K562 (cell line): ENCODE data around the gene CASKIN1. TPM values are rescaled to one million over a fixed set of nuclear protein-coding genes. Genes with fewer than 3 reads are reported as not detected.

Experiments used
- CHD1 ChIP-seq: fragments of 200-600 bp; sonication (generic); IDR thresholded peaks from one replicate; pipeline ENCODE4 v1.6.1; 2012; ENCODE audit warnings: mild to moderate bottlenecking, moderate library complexity, low read length, inconsistent platforms
- GATA2 ChIP-seq: sonication (generic); formaldehyde crosslinking; IDR thresholded peaks from 2 replicates; pipeline ENCODE4 v1.4.0; 2020; ENCODE audit warnings: mild to moderate bottlenecking, missing genetic modification reagents
- GATAD2B ChIP-seq: fragments of 450-650 bp; IDR thresholded peaks from 2 replicates; pipeline ENCODE4 v1.6.1; 2017; ENCODE audit warnings: mild to moderate bottlenecking, borderline replicate concordance
- KAT7 ChIP-seq: sonication (generic); formaldehyde crosslinking; IDR thresholded peaks from 2 replicates; pipeline ENCODE4 v1.8.0; 2022; ENCODE audit warnings: missing genetic modification reagents, mild to moderate bottlenecking, borderline replicate concordance
- PHTF2 ChIP-seq: fragments of 250-450 bp; sonication (Bioruptor Pico); IDR thresholded peaks from 2 replicates; pipeline ENCODE4 v1.5.0; 2021; ENCODE audit warnings: mild to moderate bottlenecking
- POLR2AphosphoS2 ChIP-seq: IDR thresholded peaks from 2 replicates; pipeline ENCODE4 v1.6.1; 2012; ENCODE audit warnings: low read length, improper control_type of control experiment
- POLR2AphosphoS5 ChIP-seq: IDR thresholded peaks from 2 replicates; pipeline ENCODE4 v1.6.1; 2011; ENCODE audit warnings: mild to moderate bottlenecking, low read depth, low read length, moderate library complexity; ENCODE audit not compliant: control insufficient read depth, insufficient read depth
- PRPF4 ChIP-seq: fragments of 200-400 bp; formaldehyde crosslinking; IDR thresholded peaks from one replicate; pipeline ENCODE4 v1.6.1; 2017; ENCODE audit warnings: low read length, low read depth, mild to moderate bottlenecking; ENCODE audit not compliant: insufficient read depth, poor library complexity, severe bottlenecking
- RBBP5 ChIP-seq: fragments of 200-600 bp; sonication (generic); IDR thresholded peaks from 2 replicates; pipeline ENCODE4 v1.6.1; 2012; ENCODE audit warnings: borderline replicate concordance, mild to moderate bottlenecking, low read length, control low read depth, inconsistent platforms; ENCODE audit not compliant: insufficient read depth, poor library complexity, severe bottlenecking
- RBM22 ChIP-seq: fragments of 200-400 bp; formaldehyde crosslinking; IDR thresholded peaks from 2 replicates; pipeline ENCODE4 v1.6.1; 2018; ENCODE audit warnings: low read length, low read depth; ENCODE audit not compliant: poor library complexity, severe bottlenecking
- SRSF7 ChIP-seq: fragments of 200-400 bp; formaldehyde crosslinking; optimal IDR thresholded peaks from 2 replicates; pipeline ENCODE3; 2017; ENCODE audit warnings: mild to moderate bottlenecking, low read depth, low read length
- TFAM ChIP-seq: fragments of 250-450 bp; sonication (Bioruptor Pico); conservative IDR thresholded peaks from 2 replicates; pipeline ENCODE4 v1.5.0; 2021; ENCODE audit warnings: mild to moderate bottlenecking, moderate library complexity
- TRIM28 ChIP-seq: fragments of 450-650 bp; IDR thresholded peaks from 2 replicates; pipeline ENCODE4 v1.6.1; 2017
- ZFP36 ChIP-seq: fragments of 150-350 bp; IDR thresholded peaks from 2 replicates; pipeline ENCODE4 v1.6.1; 2018; ENCODE audit warnings: low read length, low read depth; ENCODE audit not compliant: partially characterized antibody
- ZNF263 ChIP-seq: sonication (generic); formaldehyde crosslinking; IDR thresholded peaks from 2 replicates; pipeline ENCODE4 v1.8.0; 2022; ENCODE audit warnings: mild to moderate bottlenecking, missing genetic modification reagents, borderline replicate concordance
- ZNF436 ChIP-seq: fragments of 250-450, 450-650 bp; sonication (Bioruptor Pico); formaldehyde crosslinking; IDR thresholded peaks from 2 replicates; pipeline ENCODE4 v1.7.0; 2020; ENCODE audit warnings: mild to moderate bottlenecking
- polyA plus RNA-seq, 8 experiments: library from polyadenylated mRNA; depleted of rRNA in 4 of 8; stranded (reverse) in 5 of 8; unstranded in 3 of 8; fragments of >200 nt; fragmentation: Nextera tagmentation in 2 of 8; fragmentation: Illumina TruSeq in 1 of 8; extraction: Ambion mirVana in 2 of 8; extraction: Trizol in 1 of 8; gene quantifications; 2 replicates each; pipeline versions ENCODE4 v1.2.1 to v1.2.3, GENCODE V29; 2011 to 2014; ENCODE audit warnings: inconsistent platforms in 1 of 8, missing spikeins in 1 of 8
- total RNA-seq, 7 experiments: library from RNA; depleted of rRNA in 6 of 7; stranded (reverse); fragments of >200 nt in 6 of 7; fragmentation: Illumina TruSeq in 2 of 7; extraction: Trizol in 2 of 7; gene quantifications; 2 replicates each; pipeline versions ENCODE4 v1.2.1 to v1.2.3, GENCODE V29; 2011 to 2021; ENCODE audit warnings: low replicate concordance in 1 of 7
- TF ChIP-seq, protein P1 (sequence below), 3 experiments: fragments of 200-800 bp in 1 of 3; fragments of 250-450 bp in 1 of 3; fragments of 450-650 bp in 1 of 3; sonication (Bioruptor Pico) in 1 of 3; sonication (Bioruptor generic) in 1 of 3; formaldehyde crosslinking in 1 of 3; IDR thresholded peaks; 2 replicates each; pipeline versions ENCODE4 v1.6.1 to v1.8.0; 2016 to 2022; ENCODE audit warnings: mild to moderate bottlenecking in 2 of 3, missing genetic modification characterization in 2 of 3, missing compliant biosample characterization in 1 of 3, moderate library complexity in 1 of 3
- TF ChIP-seq, protein P2 (sequence below): fragments of 450-650 bp; formaldehyde crosslinking; IDR thresholded peaks from 2 replicates; pipeline ENCODE4 v1.4.0; 2020; ENCODE audit warnings: mild to moderate bottlenecking, moderate library complexity
- TF ChIP-seq, protein P3 (sequence below): fragments of 450-650 bp; IDR thresholded peaks from 2 replicates; pipeline ENCODE4 v1.6.1; 2014; ENCODE audit warnings: low read depth, mild to moderate bottlenecking, moderate library complexity, borderline replicate concordance

CASKIN1 gene
- total and polyA plus RNA-seq, 9 of the 15 experiments (the other 6 are each of a cell fraction or from before 2014, with no cell fraction given): 0.15 to 4.5 (median 1.5) TPM; not detected in 2

DNA sequence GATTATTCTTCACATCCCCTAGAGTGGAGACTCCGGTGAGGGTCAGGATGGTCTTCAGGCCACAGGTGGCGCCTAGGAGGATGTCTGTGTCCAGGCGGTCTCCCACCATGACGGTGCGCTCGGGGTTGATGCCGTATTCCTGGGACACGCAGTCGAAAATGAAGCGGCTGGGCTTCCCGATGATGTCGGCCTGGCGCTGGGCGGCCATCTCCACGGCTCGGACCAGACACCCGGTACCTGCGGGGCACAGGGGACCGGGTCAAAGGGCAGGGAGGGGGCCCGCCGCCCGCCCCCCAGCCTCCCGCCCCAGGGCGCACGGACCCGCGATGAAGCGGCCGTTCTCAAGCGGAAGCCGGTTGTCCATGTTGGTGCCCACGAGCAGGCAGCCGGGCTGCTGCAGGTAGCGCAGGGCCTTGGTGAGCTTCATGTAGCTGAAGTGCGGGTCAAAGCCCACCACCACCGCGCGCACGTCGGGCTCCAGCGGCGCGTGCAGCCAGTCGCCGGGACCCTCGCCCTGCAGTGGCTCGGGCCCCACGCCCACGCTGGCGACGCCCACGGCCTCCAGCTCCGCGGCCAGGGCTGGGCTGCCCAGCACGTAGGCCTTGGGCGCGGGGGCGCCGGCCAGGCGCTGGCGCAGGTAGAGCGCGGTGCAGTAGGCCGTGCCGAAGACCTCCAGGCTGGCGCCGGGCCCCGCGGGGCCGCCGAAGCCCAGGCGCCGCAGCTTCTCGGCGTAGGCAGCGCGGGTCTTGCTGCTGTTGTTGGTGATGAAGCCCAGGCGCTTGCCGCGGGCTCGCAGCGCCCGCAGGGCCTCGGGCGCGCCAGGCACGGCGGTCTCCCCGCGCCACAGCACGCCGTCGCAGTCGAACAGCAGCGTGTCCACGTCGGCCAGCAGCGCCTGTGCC lies 17.7 kb upstream of the CASKIN1 start (continued):
- TF ChIP-seq TFAM (no peak), GATAD2B (no peak), ZFP36 (no peak), ZNF436 (CRISPR knock-in tag) (no peak), TRIM28 (no peak), RBM22 (no peak), CHD1 (peak; percentile 90), PRPF4 (peak; percentile 9), KAT7 (CRISPR knock-in tag) (no peak), POLR2AphosphoS2 (no peak), ZNF263 (CRISPR knock-in tag) (no peak), GATA2 (no peak), RBBP5 (peak; percentile 89), SRSF7 (no peak), PHTF2 (CRISPR knock-in tag) (no peak), POLR2AphosphoS5 (no peak)
- TF ChIP-seq, protein P1, sequence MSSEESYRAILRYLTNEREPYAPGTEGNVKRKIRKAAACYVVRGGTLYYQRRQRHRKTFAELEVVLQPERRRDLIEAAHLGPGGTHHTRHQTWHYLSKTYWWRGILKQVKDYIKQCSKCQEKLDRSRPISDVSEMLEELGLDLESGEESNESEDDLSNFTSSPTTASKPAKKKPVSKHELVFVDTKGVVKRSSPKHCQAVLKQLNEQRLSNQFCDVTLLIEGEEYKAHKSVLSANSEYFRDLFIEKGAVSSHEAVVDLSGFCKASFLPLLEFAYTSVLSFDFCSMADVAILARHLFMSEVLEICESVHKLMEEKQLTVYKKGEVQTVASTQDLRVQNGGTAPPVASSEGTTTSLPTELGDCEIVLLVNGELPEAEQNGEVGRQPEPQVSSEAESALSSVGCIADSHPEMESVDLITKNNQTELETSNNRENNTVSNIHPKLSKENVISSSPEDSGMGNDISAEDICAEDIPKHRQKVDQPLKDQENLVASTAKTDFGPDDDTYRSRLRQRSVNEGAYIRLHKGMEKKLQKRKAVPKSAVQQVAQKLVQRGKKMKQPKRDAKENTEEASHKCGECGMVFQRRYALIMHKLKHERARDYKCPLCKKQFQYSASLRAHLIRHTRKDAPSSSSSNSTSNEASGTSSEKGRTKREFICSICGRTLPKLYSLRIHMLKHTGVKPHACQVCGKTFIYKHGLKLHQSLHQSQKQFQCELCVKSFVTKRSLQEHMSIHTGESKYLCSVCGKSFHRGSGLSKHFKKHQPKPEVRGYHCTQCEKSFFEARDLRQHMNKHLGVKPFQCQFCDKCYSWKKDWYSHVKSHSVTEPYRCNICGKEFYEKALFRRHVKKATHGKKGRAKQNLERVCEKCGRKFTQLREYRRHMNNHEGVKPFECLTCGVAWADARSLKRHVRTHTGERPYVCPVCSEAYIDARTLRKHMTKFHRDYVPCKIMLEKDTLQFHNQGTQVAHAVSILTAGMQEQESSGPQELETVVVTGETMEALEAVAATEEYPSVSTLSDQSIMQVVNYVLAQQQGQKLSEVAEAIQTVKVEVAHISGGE (CRISPR knock-in tag; IDR thresholded peaks at IDR 0.05): no peak; a peak in 1 of 6 replicates
- TF ChIP-seq, protein P2, sequence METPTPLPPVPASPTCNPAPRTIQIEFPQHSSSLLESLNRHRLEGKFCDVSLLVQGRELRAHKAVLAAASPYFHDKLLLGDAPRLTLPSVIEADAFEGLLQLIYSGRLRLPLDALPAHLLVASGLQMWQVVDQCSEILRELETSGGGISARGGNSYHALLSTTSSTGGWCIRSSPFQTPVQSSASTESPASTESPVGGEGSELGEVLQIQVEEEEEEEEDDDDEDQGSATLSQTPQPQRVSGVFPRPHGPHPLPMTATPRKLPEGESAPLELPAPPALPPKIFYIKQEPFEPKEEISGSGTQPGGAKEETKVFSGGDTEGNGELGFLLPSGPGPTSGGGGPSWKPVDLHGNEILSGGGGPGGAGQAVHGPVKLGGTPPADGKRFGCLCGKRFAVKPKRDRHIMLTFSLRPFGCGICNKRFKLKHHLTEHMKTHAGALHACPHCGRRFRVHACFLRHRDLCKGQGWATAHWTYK (CRISPR knock-in tag): 0 out of 2 replicates have a peak, but pooled peaks have one; percentile 15
- TF ChIP-seq, protein P3, sequence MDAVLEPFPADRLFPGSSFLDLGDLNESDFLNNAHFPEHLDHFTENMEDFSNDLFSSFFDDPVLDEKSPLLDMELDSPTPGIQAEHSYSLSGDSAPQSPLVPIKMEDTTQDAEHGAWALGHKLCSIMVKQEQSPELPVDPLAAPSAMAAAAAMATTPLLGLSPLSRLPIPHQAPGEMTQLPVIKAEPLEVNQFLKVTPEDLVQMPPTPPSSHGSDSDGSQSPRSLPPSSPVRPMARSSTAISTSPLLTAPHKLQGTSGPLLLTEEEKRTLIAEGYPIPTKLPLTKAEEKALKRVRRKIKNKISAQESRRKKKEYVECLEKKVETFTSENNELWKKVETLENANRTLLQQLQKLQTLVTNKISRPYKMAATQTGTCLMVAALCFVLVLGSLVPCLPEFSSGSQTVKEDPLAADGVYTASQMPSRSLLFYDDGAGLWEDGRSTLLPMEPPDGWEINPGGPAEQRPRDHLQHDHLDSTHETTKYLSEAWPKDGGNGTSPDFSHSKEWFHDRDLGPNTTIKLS: no peak
